A204.1 (cell line): Measurements from ENCODE around the gene GLYR1.
"Not testable (repeated sequence)": the region's sequence is repeated elsewhere in the genome, so short reads cannot be mapped to it uniquely, and the experiment has no call there.

Experiments
- FAIRE-seq: peaks from 2 replicates; lab custom pipeline; 2012; peaks lifted over from hg19 to GRCh38; lab: Jason Lieb, UNC

Gene GLYR1

DNA sequence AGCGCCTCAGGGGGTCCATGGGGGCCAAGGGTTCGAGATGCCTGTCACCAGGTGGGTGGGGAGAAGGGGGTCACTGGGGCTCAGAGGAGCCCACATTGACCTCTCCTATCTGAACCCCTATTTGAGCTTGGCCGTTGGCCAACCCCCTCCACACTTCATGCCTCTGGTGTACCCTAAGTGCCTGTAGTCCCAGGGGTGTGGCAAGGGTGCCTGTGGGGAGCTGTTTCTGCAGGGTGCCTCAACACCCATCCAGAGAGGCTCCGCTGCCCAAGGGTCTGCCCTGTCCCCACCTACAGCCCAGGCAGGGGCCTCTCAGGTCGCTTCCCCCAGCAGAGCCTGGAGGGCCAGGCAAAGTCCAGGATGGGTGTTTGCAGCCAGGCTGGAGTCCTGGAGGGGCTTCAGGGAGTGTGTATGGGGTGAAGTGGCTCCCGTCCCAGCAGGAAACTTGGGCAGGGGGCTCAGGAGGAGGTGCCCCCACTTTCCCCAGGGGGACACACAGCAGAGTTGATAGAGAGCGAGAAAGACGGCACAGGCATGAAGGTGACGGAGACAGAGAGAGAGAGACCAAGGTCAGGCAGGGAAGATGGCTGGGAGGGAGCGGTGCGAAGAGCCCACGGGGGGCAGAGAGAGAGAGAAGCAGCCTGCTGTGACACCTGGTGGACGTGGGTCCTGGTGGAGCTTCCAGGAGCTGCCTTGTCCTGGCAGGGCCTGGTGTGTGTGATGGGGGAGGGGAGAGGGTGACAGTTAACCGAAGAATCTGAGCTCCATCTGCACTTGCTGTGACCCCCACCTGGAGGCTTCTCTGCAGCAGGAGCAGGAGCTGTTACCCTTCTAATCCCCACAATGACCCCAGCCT, 59.2 kb downstream of the GLYR1 start, which contains the start of gene SEPTIN12:
SEPTIN12 (minus strand) TSS at position 719 of the 856 bp plus-strand sequence; CDS start at position 19, 700 bp downstream.
- FAIRE-seq: no peak

DNA sequence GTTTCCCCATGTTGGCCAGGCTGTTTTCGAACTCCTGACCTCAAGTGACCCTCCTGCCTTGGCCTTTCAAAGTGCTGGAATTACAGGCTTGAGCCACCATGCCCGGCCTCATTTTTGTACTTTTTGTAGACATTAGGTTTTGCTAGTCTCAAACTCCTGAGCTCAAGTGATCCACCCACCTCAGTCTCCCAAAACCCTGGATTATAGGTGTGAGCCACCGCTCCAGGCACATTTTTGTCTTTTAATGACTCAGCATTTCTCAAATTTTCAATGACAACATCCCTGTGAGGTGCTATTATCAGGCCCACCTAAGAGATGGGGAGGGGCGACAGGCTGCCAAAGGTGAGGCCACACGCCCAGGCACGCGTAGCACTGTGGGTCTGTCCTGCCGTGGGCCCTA, 60.0 kb downstream of the GLYR1 start:
- FAIRE-seq: no peak

DNA sequence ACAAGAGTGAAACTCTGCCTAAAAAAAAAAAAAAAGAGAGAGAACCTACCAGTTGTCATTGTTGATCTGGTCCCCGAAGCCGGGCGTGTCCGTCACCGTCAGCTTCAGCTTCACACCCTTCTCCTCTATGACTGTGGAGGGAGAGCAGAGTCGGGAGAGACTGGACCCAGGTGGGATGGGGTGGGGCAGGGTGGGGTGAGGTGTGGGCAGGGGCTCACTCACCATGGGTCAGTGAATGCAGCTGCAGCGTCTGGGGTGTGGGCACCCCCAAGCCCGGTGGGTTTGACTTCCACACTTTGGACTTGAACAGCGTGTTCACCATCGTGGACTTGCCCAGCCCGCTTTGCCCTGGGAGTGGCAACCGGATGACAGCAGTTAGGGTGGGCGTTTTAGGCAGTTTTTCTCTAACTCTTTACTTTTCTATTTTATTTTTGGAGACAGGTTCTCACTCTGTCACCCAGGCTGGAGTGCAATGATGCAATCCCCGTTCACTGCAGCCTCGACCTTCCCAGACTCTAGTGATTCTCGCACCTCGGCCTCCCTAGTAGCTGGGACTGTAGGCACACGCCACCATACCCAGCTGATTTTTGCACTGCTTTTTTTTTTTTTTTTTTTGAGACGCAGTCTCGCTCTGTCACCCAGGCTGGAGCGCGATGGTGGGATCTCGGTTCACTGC, 61.2 kb downstream of the GLYR1 start:
- FAIRE-seq: no peak

DNA sequence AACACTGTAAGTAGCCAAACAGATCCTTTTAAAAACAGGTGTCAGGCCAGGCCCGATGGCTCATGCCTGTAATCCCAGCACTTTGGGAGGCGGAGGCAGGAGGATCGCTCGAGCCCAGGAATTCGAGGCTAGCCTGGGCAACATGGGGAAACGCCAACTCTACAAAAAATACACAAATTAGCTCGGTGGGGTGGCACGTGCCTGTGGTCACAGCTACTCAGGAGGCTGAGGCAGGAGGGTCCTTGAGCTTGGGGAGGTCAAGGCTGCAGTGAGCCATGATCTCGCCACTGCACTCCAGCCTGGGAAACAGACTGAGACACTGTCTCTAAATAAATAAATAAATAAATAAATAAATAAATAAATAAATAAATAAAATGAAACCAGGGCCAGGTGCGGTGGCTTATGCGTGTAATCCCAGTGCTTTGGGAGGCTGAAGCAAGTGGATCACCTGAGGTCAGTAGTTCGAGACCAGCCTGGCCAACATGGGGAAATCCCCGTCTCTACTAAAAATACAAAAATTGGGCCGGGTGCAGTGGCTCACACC, 62.6 kb downstream of the GLYR1 start:
- FAIRE-seq: not testable (repeated sequence)

DNA sequence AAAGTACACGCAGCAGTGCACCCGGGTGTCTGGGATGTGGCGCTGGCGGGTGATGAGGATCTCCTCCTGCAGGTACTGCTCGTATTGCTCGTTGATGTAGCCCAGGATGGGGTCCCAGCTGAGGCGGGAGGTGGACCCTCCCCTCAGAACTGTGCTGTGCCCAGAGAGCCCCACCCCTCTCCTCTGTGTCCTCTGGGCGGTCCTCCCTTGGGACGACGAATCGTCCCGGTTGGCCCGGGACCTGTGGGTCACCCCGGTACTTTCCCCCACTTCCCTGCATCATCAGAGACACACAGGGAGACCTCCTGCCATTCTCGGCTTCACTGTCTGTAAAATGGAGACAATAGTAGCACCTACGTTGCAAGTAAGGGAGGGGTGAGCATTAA, 63.1 kb downstream of the GLYR1 start:
- no peak for FAIRE-seq

DNA sequence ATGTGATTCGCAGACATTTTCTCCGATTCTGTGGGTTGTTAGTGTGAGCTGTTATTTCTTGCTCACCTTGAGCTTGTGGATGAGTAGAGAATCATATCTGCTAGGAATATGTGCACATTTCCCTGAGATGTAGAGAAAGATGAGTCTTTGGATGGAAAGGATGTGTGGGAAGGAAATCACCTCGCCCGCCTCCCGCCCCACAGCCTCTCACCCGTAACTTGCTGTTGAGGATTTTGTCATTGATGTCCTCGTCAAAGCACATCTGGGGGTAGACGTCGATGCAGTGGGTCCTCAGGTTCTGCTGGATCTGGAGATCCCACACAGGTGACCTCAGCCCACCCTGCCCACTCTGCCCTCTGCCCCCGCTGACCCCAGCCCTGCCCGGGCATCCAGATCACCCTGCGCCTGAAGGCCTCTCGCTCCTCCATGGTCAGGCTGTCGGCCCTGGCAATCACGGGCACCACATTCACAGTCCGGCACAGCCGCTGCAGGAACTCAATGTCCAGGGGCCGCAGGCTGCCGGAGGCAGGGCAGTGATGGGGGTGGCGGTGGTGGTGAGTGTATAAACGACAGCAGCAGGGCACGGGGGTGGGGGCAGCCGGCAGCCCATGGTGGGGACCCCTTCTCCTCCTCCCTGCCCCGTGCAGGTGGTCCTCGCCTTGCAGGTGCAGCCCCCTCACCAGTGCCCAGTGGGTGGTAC, 63.7 kb downstream of the GLYR1 start:
- no peak for FAIRE-seq

DNA sequence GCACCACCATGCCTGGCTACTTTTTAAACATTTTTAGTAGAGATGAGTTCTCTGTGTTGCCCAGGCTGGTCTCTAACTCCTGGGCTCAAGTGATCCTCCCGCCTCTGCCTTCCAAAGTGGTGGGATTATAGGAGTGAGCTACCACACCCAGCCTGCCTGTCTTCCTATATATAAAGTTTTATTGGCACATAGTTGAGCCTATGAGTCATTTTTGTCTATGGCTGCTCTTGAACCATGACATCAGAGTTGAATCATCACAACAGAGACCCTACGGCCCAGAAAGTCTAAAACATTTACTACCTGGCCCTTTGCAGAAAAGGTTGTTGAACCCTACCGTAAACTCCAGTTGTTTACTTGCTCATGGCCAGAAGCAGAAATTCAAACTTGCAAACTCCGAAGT, 66.9 kb downstream of the GLYR1 start:
- FAIRE-seq: no peak

DNA sequence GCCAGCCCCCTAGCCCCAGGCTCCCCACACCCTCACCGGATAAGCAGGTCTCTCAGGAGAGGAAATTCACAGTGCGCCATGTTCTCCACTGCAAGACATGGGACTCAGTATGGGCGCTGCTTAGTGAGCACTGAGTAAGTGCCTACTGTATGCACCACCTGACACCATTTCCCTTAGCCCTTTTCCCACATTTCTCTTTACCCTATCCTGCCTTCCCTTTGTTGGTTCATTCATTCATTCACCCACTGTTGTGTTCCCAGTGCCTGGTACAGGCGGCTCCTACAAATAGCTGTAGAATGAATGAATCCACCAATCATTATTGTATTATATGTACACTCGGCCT, 69.1 kb downstream of the GLYR1 start:
- no peak for FAIRE-seq

DNA sequence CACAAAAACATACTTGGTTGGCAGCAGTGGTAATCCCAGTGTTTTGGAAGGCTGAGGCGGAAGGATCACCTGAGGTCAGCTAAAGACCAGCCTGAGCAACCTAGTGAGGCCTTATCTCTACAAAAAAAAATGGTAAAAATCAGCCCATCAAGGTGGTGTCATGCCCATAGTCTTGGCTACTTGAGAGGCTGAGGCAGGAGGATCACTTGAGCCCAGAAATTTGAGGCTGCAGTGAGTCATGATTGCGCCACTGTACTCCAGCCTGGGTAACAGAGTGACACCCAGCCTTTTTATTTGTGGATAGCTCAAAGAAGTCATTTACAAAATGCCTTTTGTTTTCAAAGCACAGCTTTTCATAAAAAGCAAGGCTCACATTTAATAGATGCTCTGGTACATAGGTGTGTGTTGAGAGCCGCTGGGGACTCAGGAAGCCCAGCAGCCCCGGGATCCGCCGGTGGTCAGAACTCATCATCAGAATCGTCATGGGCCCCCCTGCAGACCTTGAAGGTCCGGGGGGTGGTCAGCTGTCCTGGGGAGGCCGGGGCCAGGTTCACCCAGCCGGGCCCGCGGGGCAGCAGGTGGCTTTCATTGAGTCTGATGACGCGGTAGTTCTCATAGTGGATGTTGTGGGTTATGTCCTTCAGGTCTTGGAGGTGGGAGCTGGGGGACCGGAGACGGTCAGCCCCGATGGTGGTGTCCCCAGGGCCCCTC, 69.6 kb downstream of the GLYR1 start:
- no peak for FAIRE-seq

DNA sequence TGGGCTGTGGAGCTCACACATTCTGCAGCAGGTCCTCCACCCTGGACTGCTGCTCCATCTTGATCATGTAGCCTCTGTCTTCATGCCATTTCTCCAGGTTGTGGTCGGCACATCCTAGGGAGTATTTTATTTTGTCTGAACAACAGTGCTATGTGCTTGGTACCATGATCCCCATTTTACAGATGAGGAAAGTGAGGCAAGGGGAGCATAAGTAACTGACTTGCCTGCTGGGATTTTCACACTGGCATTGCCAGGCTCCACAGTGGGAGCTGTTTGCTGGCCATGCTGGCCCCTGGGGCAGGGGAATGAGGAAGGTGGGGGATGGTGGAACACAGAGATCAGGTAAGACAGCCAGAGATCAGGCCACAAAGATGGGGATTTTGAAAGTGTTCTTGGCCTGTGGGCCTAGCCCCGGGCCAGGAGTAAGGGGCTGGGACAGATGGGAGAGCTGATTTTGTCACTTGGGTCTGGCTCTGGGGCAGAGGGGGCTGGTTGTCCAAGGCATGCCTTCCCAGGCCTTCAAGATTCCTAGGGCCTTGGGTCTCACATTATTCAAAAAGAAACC, 70.9 kb downstream of the GLYR1 start:
- FAIRE-seq: no peak

DNA sequence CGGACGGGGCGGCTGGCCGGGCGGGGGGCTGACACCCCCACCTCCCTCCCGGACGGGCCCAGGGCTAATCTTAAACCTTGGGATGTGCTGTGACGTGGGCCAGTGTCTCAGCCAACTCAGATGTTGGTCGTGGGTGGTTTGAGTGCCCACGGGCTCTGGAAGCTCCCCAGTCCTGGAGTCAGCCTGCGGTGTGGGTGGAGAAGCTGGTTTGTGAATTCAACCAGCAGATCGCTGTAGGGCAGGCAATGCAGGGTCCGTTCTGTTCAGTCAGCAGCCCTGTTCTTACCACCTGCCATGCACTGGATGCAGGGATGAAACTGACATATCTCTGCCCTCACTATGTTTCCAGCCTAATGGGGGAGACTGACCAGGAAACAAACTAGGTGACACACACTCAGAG, 72.1 kb downstream of the GLYR1 start:
- FAIRE-seq: no peak

DNA sequence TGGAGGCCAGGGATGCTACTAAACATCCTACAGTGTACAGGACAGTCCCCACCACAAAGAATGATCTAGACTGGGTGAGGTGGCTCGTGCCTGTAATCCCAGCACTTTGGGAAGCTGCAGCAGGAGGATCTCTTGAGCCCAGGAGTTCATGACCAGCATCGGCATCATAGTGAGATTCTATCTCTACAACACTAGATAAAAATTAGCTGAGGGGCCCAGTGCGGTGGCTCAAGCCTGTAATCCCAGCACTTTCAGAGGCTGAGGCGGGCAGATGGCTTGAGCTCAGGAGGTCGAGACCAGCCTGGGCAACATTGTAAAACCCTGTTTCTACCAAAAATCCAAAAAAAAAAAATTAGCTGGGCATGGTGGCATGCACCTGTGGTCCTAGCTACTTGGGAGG, 74.7 kb downstream of the GLYR1 start:
- FAIRE-seq: no peak

DNA sequence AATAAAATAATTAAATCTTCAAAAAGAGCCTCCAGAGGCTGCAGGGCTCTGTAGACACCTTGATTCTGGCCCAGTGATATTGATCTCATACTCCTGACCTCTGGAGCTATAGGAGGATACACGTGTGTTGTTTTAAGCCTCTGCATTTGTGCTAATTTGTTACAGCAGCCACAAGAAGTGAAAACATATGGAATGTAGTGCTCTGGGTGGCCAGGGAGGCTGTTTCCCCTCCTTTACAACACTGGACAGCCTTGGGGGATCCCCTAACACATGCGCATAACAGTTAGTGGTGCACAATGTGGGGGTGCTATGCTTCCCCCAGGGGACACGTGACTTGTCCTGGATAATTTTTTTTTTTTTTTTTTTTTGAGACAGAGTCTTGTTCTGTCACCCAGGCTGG, 75.4 kb downstream of the GLYR1 start:
- no peak for FAIRE-seq

DNA sequence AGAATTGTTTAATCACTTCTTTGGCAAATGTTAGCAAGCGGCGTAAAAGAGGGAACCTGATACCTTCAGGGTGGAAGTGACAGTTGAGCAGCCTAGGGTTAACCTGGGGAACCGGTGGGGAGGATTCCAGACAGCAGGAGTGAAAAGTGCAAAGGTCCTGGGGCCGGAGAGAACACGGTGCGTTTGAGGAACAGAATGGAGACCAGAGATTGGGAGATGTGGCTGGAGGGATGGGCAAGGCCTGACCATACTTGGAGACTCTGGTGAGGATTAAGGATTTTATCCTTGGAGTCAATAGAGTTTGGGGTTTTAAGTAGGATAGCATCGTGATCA, 77.8 kb downstream of the GLYR1 start:
- FAIRE-seq: no peak

DNA sequence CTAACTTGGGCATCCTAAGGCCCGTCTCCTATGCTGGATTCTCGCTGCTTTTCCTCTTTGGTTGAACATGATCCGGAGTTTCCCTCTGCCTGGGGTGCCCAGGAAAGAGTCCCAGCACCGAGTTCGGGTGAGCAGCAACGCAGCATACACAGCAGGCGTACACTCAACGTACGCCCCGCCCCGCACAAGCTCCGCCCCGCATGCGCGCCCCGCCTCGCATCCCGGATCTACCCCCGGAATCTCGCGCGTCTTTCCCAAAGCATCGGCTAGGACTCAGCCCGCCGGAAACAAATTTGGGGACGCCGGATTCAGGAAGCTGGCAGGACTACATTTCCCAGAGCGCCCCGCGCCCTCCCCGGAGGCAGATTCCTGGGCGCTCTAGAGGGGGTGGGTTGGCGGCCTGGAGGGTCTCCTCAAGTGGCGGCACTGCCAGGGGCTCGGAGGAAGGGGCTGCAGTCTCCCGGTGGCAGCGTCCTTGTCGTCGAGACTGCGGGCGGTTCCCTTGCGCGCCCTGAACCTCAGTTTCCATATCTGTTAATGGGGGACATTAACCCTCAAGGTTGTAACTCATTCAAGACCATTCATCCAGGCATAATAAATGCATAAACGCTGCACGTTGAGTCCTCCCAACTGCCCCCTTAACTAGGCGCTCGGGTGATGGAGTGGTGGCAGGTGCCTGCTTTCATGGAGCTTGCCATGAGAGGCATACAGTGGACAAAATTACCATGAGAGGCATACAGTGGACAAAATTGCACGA, 78.4 kb downstream of the GLYR1 start:
- FAIRE-seq: peak; percentile 72

DNA sequence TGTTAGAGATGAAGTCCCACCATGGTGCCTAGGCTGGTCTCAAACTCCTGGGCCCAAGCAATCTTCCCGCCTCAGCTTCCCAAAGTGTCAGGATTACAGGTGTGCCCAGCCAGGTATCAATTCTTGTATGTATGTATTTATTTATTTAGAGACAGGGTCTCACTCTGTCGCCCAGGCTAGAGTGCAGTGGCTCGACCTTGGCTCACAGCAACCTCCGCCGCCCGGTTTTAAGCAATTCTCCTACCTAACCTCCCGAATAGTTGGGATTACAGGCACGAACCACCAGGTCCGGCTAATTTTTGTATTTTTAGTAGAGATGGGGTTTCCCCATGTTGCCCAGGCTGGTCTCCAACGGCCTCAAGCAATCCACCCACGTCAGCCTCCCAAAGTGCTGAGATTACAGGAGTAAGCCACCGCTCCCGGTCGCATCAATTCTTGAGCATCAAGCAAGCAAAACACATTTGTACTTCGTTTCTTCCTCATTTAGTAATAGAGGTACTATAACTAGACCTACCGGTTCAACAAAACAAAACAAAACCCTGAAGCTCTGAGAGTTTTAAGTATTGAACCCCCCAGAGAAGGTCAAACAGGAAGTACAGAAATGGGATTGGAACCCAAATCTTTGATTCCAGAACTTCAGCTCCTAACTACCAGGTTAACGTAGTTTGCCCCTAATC, 79.1 kb downstream of the GLYR1 start:
- FAIRE-seq: no peak

DNA sequence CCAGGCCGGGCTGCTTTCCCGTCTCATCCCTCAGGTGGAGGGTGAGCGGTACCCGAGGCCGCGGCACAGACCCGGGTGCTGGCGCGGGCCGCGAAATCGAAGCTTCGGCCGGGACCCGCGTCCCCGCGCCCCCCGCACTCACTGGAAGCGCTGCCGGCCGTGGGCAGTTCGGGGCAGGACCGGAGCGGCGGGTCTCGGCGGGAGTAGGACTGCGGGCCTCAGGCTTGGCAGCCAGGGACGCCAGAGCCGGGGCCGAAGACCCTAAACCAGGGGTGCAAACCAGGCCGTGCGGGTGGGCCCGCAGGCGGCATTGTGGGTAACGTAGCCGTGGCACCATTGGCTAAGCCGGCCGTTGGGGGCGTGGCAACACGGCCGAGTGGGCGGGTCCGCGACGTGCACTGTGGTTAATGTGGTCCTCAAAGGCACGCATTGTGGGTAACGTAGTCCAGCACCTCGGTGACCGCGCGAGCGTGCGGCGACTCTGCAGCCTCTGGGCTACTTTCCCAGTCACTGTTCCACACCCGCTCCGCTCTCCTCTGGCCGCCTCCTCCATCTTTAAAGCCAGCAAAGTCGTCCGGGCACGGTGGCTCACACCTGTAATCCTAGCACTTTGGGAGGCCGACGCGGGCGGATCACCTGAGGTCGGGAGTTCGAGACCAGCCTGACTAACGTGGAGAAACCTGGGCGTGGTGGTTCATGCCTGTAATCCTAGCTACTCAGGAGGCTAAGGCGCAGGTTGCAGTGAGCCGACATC, 80.0 kb downstream of the GLYR1 start, which contains the start of gene ZNF500:
ZNF500 (minus strand) TSS at position 288 of the 754 bp plus-strand sequence. CDS start 1,184 bp downstream, outside the sequence.
- FAIRE-seq: peak; percentile 89

DNA sequence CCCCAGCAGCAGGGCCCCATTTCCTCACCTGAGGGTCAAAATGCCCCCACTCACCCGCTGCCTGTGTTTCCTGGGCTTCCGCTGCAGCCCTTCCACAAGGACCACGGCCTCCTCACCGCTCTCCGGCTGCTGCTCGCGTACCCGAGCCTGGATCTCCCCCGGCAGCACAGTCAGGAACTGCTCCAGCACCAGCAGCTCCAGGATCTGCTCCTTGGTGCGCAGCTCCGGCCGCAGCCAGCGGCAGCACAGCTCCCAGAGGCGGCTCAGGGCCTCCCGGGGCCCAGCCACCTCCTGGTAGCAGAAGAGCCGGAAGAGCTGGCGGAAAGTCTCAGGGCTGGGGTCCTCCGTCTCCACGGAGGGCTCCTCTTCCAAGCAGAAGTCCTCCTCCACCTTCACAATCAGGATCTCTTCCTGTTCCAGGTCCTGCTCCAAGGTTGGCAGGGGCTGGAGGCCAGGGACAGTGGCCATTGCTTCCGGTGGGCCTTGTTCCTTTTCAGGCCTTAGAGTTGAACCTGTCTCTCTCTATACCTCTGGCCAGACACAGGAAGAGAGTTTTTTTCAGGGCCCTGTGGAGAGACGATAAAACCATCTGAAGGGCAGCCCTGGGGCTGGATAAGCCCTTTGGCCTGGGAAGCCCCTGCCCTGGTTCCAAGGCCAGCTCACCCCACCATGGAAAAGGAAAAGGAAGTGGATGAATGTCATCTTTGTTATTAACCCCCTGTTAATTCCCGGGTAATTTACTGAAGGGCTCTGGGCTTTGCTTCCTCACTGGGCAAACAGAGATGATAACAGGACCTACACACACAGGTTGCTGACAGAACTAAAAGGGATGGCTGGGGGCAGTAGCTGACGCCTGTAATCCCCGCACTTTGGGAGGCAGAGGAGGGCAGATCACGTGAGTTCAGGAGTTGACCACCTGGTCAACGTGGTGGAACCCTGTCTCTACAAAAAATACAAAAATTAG, 81.3 kb downstream of the GLYR1 start:
- no peak for FAIRE-seq

DNA sequence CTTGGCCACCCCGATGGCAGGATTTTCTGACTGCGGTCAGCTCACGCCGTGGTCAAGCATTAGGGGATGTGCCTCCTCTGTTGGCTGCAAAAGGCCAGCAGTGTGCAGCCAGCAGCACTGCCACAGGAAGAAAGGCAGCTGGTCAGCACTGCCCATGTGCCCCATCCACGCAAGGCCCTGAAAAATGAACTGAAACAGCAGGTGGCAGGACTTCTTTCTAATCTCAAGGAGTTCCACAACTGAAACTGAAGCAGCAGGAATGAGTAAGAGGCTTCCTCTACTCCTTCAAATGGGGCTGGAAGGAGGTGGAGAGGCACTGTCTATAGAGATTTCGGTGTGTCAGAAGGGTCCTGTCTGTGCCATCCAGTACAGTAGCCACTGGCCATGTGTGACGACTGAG, 83.3 kb downstream of the GLYR1 start:
- no peak for FAIRE-seq
